NCI-H460 (cell line): Measurements from ENCODE around the gene CCND2. TPM values are rescaled to one million over a fixed set of nuclear protein-coding genes. Genes with fewer than 3 reads are reported as not detected.

ENCODE experiments used
- DNase-seq: peaks from one replicate; pipeline ENCODE4 v3.0.0-alpha.2; 2016; ENCODE audit warnings: low read depth; ENCODE audit errors: extremely low read depth
- total RNA-seq: library from RNA; depleted of rRNA; stranded (reverse); fragments of >200 nt; shearing (Covaris generic); gene quantifications from 2 replicates; pipeline ENCODE4 v1.2.3, GENCODE V29; 2014

CCND2 gene
- total RNA-seq, 1 experiment from 2014 or later, result 0.17 TPM

DNA sequence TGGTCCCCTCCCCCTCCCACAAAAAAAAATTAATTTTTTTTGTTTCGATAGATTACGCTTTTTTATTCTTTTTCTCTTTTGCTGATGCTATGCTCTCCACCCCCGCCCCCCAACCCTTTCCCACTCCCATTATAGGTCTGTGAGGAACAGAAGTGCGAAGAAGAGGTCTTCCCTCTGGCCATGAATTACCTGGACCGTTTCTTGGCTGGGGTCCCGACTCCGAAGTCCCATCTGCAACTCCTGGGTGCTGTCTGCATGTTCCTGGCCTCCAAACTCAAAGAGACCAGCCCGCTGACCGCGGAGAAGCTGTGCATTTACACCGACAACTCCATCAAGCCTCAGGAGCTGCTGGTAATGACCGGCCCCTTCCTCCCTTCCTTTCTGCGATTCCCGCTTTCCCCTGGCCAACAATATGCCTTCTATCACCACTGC lies 2.3 kb downstream of the CCND2 start:
- DNase-seq, result no peak

DNA sequence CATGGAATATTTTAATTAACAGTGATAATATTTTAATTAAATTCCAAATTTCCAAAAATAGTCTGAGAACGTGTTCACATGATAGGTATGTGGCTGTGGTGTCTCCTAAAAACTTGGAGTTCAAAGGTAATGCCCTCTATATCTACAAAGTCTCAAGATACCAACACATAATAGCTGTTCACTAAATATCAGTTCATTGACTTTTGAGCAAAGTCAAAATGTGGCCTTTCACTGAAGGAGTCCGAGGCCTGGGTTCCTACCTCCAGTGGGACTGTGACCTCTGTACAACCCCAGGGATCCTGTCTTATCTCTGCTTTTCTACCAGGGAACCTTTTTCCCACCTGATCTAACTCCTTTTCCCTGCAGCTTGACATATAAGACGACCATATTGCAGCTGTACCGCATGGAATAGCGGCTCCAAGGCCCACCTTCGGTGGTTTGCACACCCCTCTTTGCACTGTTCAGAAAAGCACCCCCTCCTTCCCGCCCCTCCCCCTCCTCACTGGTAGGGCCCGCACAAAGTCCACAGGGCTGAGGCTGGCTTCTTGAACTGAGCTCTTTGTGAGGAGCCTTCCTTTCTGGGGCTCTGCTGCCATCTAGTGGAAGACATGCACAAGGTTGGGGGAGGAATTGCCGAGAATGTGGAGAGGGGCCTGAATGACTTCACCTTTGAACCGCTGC lies 3.1 kb downstream of the CCND2 start:
- peak; percentile 74 for DNase-seq

DNA sequence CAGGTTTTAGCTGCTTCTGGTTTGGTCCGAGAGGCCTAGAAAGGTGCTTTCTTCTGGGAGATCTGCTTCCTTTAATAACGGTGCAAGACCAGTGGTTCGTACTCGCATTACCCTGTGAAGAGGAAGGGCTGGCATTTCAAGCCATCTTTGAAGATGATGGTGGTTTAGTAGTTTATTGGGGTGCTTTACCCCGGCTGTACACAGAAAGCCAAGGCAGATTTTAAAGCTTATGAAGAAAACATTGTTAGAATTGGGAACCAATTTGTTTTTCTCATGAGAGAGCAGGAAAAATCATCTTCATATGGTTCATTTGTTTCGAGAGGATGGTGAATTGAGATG lies 3.6 kb downstream of the CCND2 start:
- DNase-seq, result no peak

DNA sequence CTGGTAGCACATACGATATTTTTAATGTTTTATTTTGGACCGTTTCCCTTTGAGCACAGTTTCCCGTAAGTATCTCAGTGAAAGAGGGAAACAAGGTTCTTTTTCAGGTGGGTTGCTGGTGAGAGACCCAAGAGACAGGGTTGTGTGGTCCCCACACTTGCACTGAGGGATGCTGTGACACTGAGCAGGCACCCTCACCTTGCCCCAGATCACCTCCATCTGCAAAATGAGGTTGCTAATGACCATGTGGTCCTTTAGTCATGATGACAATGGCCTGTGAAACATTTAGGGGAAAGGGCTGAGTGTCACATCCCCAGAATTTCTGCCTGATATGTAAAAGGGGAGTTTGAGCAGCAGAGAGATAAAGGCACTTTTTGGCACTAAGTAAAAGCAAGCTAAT lies 4.3 kb downstream of the CCND2 start:
- DNase-seq, result no peak

DNA sequence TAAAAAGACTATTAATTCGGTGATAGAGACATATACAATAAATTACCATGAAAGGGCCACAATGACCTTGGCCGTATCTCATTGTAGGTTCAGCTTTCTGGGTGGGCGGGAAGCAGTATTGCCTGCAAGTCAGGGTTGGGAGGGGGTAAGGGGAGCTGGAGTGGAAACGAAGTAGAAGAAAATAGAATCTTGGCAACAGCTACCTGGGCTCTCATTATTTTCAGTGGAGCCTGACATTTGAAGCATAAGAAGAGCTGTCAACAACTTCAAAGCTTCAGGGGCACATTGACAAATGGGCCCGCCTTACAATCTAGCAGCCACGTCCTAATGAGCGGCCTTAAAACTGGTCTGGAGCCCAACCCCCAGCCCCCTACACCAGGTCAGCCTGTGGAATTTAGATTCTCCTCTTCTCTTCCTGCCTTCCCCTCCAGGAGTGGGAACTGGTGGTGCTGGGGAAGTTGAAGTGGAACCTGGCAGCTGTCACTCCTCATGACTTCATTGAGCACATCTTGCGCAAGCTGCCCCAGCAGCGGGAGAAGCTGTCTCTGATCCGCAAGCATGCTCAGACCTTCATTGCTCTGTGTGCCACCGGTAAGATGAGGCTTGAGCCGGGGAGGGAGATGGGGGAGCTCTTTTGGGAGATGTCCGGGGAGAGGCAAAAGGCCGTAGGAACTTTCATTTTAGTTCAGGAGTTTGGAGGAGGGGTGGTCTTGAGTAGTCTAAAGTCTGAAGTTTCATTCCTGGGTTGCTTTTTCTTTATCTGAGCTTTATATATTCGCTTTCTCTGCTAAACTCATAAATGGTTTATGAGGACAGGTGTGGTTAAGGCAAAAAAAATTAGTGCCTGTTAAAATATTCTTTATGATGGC lies 5.0 kb downstream of the CCND2 start:
- no peak for DNase-seq

DNA sequence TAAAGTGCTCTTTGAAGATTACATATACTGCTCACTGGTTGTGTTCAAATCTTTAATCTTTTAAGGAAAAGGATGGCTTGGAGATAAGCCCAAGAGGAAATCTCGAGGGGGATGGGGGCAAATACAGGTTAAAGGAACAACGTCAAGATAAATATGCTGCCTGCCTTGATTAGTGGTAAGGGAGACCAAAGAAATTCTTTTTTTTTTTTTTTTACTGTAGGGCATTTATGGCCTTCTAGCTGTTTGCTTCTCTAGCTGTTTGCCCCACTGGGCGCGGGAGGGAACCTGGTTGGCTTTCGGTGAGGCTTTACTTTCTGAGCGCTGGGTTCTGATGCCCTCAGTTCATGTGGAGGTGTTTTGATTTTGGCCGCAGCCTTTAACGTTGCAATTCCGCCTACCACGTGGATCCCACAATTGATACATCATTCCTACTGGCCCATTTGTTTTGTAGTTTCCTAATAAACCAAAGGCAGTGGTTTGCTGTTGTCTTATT lies 5.7 kb downstream of the CCND2 start:
- DNase-seq, result no peak

DNA sequence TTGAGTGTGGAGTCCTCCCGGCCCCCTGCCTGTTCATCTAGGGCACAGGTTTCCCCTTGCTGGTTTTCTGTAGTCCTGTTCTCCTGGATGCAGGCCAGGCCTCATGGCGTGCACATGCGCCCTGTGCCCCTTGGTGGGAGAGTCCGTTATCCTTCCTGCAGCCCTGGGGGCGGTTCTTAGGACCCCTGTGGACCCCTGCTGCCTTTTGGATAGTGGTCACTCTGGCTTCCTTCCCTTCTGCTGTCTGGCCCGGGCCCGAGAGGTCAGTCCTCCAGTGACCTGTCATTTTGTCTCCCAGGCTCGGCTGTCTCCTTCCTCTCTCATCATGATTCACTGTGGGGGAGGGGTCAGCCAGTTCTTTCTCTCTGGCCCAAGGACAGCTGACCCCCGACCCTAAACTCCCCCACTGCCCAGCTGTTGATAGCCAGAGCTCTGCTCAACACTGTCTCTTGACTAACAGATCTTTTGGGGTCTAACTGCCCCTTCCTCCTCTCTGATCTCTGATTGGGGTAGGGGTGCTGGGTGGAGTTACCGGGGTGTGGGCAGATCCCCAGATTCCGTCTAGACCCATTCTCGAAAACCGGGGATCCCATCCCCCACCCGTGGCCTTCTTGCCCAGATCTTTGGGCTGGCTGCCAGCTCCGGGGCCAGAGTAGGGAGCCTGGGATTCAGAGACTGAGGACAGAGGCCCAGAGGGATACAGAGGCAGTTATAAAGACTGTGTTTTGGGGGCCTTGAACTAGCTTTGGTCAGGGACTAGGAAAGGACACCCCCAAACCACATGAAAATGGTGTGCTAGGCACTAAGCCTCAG lies 7.0 kb downstream of the CCND2 start:
- no peak for DNase-seq

DNA sequence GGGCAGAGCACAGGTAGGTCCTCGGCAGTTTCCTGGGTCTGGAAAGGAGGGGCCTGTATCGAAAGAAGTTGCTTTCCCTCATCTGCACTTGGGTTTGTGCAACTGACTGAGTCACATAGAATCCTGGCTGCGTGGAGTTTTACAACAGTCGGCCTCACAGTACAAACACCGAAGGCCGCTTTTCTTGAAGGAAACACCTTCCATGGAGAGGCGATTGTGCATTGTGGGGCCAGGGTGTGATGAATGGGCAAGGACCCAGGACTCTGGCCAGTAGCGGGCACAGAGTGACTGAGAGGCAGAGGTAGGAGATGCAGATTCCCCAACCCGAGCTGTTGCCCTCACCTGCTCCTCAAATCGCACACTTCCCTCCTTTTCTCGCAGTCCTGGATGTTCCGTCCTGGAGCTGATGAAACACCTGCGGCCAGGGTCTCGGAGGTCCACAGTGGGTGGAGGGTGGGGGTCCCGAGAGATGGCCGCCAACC lies 7.7 kb downstream of the CCND2 start:
- no peak for DNase-seq

DNA sequence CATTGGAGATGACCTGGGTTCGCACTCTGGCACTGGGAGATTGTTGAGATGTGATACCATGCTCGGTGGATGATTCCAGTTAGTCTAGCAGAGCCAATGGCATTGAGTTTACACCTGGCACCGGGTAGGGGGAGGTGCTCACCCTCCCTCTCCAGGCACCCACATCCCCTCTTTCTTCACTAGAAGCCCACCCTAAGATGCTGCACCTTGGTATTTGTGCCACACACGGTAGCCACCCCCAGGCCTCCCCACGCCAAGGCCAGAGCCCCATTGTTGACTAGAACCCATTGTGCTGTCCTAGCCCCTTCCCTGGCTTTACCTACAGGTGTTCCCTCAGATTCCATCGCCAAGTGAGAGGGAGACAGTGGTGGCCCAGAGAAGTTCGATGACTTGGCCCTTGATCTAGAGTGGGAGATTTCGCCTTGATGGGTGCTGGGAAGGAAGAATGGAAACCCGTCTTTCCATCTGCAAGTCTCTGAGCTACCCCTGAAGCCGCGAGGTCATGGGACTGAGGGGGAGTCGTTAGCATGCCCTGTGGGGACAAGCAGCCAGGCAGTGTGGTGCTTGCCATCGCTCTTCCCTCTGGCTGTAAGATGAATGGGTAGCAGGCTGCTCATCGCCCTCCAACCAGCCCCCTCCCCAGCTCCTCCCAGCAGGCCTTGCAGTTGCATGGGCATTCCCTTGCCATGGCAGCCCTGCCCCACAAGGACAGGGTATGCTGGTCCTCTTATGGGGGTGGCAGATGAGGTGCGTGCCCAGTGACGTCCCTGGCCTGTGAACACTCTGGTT lies 8.7 kb downstream of the CCND2 start:
- no peak for DNase-seq

DNA sequence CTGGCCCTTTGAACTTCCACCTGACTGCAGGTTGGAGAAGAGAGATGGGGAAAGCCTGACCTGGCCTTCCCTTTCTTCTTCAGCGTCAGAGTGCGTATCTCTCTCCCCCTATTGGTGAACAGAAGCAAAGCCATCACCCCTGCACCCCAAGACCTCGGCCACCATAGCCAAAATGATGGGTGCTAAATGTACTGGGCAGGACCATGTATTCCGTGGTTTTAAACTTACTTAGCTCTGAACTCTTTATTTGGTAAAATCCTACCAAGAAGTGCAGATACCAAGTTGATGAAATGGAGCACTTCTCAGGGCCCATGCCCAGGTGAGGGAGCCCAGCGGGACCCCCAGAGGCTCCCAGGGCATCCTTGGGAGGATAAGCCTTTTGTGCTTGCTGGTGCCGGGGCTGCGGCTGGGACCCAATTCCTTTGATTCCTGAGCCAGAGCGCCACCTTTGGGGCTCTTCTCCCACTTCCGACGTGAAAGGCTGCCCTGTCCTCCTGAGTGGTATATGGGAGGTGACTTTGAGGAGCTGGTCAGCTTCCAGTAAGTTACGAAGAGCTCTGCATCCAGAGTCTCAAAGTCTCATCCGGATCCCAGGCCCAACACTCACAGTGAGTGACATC lies 9.4 kb downstream of the CCND2 start:
- no peak for DNase-seq

DNA sequence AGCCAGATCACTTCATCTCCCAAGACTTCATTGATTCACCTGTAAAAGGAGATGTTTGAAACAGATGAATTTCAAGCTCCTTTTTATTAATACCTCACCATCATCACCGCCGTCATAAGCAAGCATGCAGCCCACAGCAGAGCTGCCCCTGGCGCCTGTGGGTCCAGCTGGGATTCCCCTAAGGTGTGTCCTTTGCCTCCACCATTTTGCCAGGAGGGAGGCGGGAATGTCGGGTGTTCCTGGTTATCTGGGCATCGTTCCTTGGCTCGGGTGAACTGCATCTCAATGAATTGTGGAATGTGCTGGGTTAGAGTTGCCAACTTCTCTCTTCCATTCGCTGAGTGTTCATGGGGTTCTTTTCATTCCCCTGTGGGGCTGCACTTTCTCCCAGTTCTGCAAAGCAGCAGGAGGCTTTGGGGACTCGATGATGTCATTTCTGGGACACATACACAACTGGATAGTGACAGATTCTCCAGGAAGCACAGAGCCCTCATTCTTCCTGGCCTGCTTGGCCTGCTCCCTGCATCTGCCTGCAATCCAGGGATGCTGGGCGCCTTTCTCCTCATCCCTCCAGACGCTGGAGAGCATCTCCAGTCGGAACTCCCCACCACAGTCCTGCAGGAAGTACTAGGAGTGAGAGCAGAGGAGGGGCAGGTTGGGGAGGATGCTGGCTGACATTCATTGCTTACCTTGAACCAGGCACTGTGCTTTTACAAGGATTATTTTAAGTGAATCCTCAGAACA lies 10.1 kb downstream of the CCND2 start:
- no peak for DNase-seq

DNA sequence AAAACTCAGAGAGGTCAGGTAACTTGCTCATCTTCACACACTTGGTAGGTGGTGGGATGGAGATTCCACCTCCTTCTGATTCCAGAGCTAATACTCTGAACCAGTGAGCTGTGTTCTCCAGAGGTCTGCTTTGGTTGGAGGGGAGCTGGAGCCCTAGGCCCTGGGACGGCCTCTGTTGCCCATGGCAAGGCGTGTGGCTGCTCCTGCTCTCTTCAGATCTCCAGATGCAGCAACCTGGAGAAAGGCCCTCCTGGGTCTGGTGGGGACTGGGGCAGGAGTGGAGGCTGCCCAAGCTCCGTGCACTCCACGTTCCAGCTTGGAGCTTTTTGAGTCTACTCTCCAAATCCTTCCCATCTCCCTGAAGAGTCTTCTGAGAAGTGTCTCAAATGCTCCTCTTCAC lies 10.7 kb downstream of the CCND2 start:
- no peak for DNase-seq

DNA sequence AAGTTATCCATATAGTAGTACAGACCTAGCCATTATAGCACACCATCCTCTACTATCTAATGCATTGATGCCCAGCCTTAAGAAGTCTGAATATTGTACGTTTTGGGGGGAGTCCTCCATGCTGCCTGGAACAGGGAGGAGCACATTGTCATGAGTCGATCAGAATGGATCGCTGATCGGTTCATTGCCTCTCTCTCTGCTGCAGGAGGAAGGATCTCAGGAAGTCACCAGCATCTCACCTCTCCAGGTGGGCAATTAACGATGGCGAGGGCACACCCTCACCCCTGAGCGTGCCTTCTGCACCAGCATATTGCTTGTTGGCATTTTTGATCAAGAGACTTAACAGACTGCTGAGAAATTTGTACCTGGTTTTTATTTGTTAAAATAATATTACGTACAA lies 11.5 kb downstream of the CCND2 start:
- no peak for DNase-seq

DNA sequence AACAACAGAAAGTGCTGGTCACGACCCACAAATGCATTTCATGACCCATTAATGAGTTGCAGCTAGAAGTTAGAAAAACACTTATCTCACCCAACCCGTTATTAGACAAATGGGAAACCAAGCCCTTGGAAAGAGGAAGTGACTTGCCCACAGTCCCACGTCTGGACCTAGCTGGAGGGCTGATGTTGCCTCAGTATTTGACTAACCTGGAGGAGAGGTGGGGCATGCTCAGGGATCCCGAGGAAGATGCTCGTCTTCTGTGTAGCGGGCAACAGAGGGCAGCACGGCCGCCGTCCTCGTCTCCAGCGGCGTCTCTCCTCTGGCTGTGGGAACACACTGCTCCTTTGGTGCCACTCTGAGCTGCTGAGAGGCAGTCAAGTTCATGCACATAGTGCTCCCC lies 12.7 kb downstream of the CCND2 start:
- DNase-seq, result no peak

DNA sequence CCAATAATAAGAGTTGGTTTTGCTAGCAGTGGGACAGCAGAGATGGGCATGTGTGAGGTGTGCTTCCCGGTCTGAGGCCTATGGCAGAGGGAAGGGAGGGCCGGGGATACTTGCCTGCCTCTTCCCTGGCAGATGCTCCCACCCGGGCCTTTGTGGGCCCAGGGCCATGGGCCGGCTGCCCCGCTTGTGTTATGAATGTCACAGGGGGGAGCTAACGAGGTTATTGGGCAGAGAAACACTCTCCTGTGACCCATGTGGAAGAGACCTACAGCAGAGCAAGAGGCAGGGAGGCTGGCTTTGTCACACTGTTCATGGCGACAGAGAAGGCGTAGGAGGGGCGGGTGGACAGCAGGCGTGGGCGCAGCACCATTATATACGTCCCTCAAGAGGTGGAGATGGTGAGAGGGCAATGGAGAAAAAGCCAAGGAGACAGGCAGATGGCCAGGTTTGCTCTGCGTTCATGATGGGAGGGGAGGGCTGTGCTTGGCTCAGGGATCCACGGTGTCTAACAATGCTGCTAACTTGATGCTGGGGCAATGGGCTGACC lies 13.3 kb downstream of the CCND2 start:
- no peak for DNase-seq

DNA sequence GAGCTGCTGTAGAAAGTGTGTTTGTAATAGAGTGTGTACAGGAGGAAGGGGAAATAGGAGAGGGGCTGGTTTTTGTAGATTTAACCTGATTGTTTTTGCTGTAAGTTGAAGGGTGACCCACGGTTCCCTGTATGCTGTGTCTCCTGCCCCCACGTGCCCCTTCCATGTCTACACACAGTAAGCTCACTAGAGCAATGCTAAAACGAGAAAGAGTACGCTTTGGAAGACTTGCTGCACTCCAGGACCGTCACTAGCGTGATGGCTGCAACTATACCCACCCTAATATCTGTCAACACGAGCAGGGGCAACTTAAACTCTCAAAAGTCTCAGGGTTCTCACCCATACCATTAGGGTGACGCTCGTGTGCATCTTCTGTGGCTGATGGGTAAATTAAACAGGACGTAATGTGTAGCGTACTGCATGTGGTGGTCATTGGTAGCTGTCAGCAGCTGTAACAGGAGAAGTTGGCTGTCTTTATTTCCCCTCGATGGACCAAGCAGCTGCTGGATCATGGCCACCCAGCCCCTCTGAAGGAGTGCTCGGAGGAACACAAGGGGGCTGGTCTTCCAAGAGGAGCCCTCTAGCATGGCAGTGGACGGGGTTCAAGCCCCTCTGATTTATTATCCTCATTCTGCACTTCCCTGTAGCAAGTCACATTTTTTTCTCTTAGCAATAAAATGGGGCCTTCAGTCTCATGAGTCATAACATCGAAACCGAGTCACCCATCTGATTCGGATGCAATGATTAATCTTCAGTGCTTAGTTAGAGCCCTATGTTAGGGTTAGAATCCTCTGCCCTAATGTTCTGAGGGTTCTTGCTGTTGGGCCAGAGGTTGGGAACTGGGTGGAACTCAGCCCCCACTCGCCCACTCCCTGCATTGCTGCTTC lies 14.0 kb downstream of the CCND2 start:
- no peak for DNase-seq

DNA sequence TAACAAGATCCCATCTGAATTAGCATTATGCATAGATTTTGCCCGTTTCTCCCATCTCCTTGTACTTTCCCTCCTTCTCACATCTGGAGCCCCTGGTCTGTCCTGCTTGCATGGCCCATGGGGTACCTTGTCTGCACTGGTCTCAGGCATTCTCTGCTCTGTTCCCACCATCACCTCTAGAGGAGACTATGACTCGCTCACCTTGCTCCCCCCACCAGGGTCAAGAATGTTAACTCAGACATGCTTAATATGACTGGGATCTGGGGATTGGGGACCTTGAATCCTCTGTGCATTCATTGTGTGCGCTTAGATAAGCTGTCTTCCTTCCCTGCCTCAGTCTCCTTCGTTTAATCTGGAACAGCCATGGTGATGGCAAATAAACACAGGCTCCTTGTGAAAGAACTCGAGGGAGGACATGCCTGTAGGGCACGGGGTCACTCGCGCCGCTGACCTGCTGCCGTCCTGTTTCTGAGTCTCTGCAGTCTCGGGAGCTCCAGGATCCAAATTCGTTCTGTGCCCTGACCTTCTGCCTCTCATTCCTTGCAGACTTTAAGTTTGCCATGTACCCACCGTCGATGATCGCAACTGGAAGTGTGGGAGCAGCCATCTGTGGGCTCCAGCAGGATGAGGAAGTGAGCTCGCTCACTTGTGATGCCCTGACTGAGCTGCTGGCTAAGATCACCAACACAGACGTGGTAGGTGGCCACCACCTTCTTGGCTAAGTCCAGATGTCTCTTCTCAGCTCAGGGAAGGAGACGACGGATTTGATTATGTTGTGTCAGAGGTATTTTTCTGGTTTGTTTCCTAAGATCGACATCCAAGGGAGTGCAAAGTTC lies 15.0 kb downstream of the CCND2 start:
- no peak for DNase-seq
